22Rv1 (cell line): ENCODE data around the gene KIF1A.

Experiments
- H3K27ac ChIP-seq: fragments of 450-650 bp; 2 replicates; pipeline ENCODE4 v1.5.1; 2017
- ZFX ChIP-seq: fragments of 450-650 bp; IDR thresholded peaks from 2 replicates; pipeline ENCODE4 v1.6.1; 2017; ENCODE audit warnings: antibody characterized with exemption, borderline replicate concordance
- TF ChIP-seq, protein P1 (sequence below): fragments of 450-650 bp; IDR thresholded peaks from 2 replicates; pipeline ENCODE4 v1.5.1; 2017; ENCODE audit warnings: mild to moderate bottlenecking

Gene KIF1A

DNA sequence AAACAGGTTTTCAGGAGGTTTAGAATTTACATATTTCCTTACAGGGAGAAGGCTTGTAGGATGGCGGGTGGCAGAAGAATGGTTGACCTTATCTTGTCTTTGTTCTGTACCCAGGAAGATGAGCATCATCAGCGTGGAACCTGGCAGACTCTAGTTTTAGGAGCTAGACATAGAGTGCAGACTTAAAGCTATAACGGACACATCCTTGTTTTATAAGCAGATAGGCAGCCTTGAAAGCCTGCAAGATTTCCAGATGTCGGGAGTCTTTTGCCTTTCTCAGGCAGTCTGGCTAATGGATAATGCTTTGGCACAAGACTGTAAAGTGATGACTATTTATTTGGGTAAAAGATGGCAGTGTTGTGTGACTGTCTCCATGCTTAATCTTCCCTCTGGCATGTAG is 149.1 kb downstream of the KIF1A start:
- no peak for TF ChIP-seq ZFX
- TF ChIP-seq, protein P1, sequence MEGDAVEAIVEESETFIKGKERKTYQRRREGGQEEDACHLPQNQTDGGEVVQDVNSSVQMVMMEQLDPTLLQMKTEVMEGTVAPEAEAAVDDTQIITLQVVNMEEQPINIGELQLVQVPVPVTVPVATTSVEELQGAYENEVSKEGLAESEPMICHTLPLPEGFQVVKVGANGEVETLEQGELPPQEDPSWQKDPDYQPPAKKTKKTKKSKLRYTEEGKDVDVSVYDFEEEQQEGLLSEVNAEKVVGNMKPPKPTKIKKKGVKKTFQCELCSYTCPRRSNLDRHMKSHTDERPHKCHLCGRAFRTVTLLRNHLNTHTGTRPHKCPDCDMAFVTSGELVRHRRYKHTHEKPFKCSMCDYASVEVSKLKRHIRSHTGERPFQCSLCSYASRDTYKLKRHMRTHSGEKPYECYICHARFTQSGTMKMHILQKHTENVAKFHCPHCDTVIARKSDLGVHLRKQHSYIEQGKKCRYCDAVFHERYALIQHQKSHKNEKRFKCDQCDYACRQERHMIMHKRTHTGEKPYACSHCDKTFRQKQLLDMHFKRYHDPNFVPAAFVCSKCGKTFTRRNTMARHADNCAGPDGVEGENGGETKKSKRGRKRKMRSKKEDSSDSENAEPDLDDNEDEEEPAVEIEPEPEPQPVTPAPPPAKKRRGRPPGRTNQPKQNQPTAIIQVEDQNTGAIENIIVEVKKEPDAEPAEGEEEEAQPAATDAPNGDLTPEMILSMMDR, result no peak
- H3K27ac ChIP-seq, result no peak overlapping the region

DNA sequence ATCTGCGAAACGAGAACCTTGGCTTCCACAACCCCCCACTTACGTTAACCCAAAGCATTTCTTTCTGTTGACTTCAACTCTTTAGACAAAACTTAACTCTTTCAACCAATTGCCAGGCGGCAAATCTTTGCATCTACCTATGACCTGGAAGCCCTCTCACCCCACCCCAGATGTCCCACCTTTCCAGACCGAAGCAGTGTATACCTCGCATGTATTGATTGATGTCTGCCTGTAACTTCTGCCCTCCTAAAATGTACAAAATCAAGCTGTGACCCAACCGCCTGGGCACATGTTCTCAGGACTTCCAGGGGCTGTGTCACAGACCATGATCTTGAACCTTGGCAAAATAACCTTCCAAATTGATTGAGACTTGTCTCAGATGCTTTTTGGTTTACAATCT is 149.6 kb downstream of the KIF1A start:
- no peak for TF ChIP-seq ZFX
- TF ChIP-seq, protein P1, result no peak
- H3K27ac ChIP-seq, result no peak overlapping the region

DNA sequence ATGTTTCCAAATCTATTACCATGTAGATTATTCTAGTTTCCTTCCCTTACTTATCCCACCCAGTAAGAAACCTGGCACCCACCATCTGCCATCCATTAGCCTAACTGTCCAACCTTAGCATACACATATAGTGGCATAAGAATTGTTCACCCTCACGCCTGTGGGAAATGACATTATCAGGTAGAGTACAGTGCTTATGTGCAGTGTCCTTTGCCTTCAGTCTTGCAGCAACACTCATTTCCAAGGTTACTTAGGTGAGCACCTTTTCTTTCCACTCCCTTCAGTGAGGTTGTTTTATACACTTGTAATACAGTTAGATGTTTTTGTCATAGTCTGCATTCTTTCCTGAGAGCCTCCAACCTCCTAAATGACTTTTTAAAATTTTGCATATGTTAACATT is 155.4 kb downstream of the KIF1A start:
- H3K27ac ChIP-seq, result no peak overlapping the region
- TF ChIP-seq, protein P1, result no peak
- TF ChIP-seq ZFX, result no peak
